HepG2 (cell line): ENCODE measurements around the gene LSR. TPM values are rescaled to one million over a fixed set of nuclear protein-coding genes. Genes with fewer than 3 reads are reported as not detected.

ENCODE experiments used
- E2F2 ChIP-seq: sonication (generic); formaldehyde crosslinking; IDR thresholded peaks from 2 replicates; pipeline ENCODE4 v1.4.0; 2020; ENCODE audit warnings: missing genetic modification reagents, borderline replicate concordance
- HINFP ChIP-seq: sonication (generic); formaldehyde crosslinking; IDR thresholded peaks from 2 replicates; pipeline ENCODE4 v1.4.0; 2020; ENCODE audit warnings: low read depth, mild to moderate bottlenecking, missing genetic modification reagents
- IKZF4 ChIP-seq: sonication (generic); formaldehyde crosslinking; IDR thresholded peaks from 2 replicates; pipeline ENCODE4 v1.5.1; 2020; ENCODE audit warnings: borderline replicate concordance, mild to moderate bottlenecking, low read depth, missing genetic modification reagents; ENCODE audit errors: not compliant biosample characterization
- MBD4 ChIP-seq: IDR thresholded peaks from 2 replicates; pipeline ENCODE4 v1.6.1; 2012; ENCODE audit warnings: low read length, inconsistent platforms, borderline replicate concordance
- MXD3 ChIP-seq: IDR thresholded peaks from 2 replicates; pipeline ENCODE4 v1.6.1; 2016; ENCODE audit warnings: mild to moderate bottlenecking, missing biosample characterization, missing genetic modification reagents
- MYPOP ChIP-seq: sonication (generic); formaldehyde crosslinking; IDR thresholded peaks from 2 replicates; pipeline ENCODE4 v1.8.1; 2023; ENCODE audit warnings: mild to moderate bottlenecking, moderate library complexity, missing genetic modification reagents
- PRDM10 ChIP-seq: sonication (generic); formaldehyde crosslinking; IDR thresholded peaks from 2 replicates; pipeline ENCODE4 v1.4.0; 2020; ENCODE audit warnings: low read depth, missing genetic modification reagents
- RARA ChIP-seq: IDR thresholded peaks from 2 replicates; pipeline ENCODE4 v1.6.1; 2016; ENCODE audit warnings: missing genetic modification reagents, missing compliant biosample characterization
- RBM39 ChIP-seq: fragments of 200-400 bp; formaldehyde crosslinking; IDR thresholded peaks from one replicate; pipeline ENCODE4 v1.6.1; 2018; ENCODE audit warnings: antibody characterized with exemption, mild to moderate bottlenecking, low read depth, low read length; ENCODE audit not compliant: poor library complexity, severe bottlenecking
- SIN3B ChIP-seq: fragments of 150-350 bp; IDR thresholded peaks from 2 replicates; pipeline ENCODE4 v1.6.1; 2014; ENCODE audit warnings: low read length
- SMARCE1 ChIP-seq: fragments of 450-650 bp; IDR thresholded peaks from 2 replicates; pipeline ENCODE4 v1.6.1; 2017; ENCODE audit warnings: borderline replicate concordance
- SNAI1 ChIP-seq: sonication (generic); formaldehyde crosslinking; IDR thresholded peaks from 2 replicates; pipeline ENCODE4 v1.5.0; 2020; ENCODE audit warnings: mild to moderate bottlenecking, missing genetic modification reagents, borderline replicate concordance
- SP140L ChIP-seq: sonication (generic); formaldehyde crosslinking; IDR thresholded peaks from 2 replicates; pipeline ENCODE4 v1.4.0; 2020; ENCODE audit warnings: missing genetic modification reagents, borderline replicate concordance
- TAF15 ChIP-seq: fragments of 200-400 bp; formaldehyde crosslinking; IDR thresholded peaks from one replicate; pipeline ENCODE4 v1.6.1; 2018; ENCODE audit warnings: mild to moderate bottlenecking, low read depth, low read length; ENCODE audit not compliant: poor library complexity, severe bottlenecking
- TRAFD1 ChIP-seq: sonication (generic); formaldehyde crosslinking; IDR thresholded peaks from 2 replicates; pipeline ENCODE4 v1.5.1; 2020; ENCODE audit warnings: missing genetic modification reagents, mild to moderate bottlenecking, borderline replicate concordance
- ZNF12 ChIP-seq: sonication (generic); formaldehyde crosslinking; IDR thresholded peaks from 2 replicates; pipeline ENCODE4 v1.5.0; 2020; ENCODE audit warnings: missing genetic modification reagents
- ZNF17 ChIP-seq: sonication (generic); formaldehyde crosslinking; IDR thresholded peaks from 2 replicates; pipeline ENCODE4 v1.5.0; 2020; ENCODE audit warnings: mild to moderate bottlenecking, missing genetic modification reagents
- ZNF317 ChIP-seq: sonication (generic); formaldehyde crosslinking; IDR thresholded peaks from 2 replicates; pipeline ENCODE4 v1.5.0; 2020; ENCODE audit warnings: mild to moderate bottlenecking, missing genetic modification reagents
- ZNF333 ChIP-seq: sonication (generic); formaldehyde crosslinking; IDR thresholded peaks from 2 replicates; pipeline ENCODE4 v1.4.0; 2020; ENCODE audit warnings: mild to moderate bottlenecking, missing genetic modification reagents, borderline replicate concordance
- ZNF460 ChIP-seq: sonication (generic); formaldehyde crosslinking; IDR thresholded peaks from 2 replicates; pipeline ENCODE4 v1.5.1; 2020; ENCODE audit warnings: missing genetic modification reagents, mild to moderate bottlenecking, borderline replicate concordance
- ZSCAN9 ChIP-seq: IDR thresholded peaks from 2 replicates; pipeline ENCODE4 v1.6.1; 2016; ENCODE audit warnings: borderline replicate concordance
- polyA plus RNA-seq, 8 experiments: library from polyadenylated mRNA; depleted of rRNA in 3 of 8; stranded (reverse) in 7 of 8; unstranded in 1 of 8; fragments of >200 nt; fragmentation: Illumina TruSeq in 4 of 8; extraction: Trizol in 4 of 8; gene quantifications; 2 replicates each; pipeline versions ENCODE4 v1.2.1 to v1.2.3, GENCODE V29; 2011 to 2016; ENCODE audit warnings: low read depth in 4 of 8, missing spikeins in 1 of 8, mixed read lengths in 1 of 8; ENCODE audit not compliant: insufficient read depth in 1 of 8
- total RNA-seq, 5 experiments: library from RNA; depleted of rRNA; stranded (reverse); fragments of >200 nt; fragmentation: Illumina TruSeq; extraction: Trizol; gene quantifications; 2 replicates each; pipeline ENCODE4 v1.2.3, GENCODE V29; 2016; ENCODE audit warnings: low read depth in 1 of 5

Gene LSR
- total and polyA plus RNA-seq, 2 of the 13 experiments (the other 11 are each of a cell fraction or from before 2014, with no cell fraction given): 29.2 to 79.2 TPM

- TF ChIP-seq TRAFD1 (CRISPR knock-in tag) (no peak), ZNF317 (CRISPR knock-in tag) (0 out of 2 replicates have a peak, but pooled peaks have one; percentile 57), RARA (CRISPR knock-in tag) (peak; percentile 44; the same call in 1 of the 2 replicates), PRDM10 (no peak), ZSCAN9 (CRISPR knock-in tag) (0 out of 2 replicates have a peak, but pooled peaks have one; percentile 19), IKZF4 (CRISPR knock-in tag) (no peak), MYPOP (CRISPR knock-in tag) (no peak), MBD4 (no peak), HINFP (CRISPR knock-in tag) (no peak), SNAI1 (CRISPR knock-in tag) (no peak), RBM39 (no peak), SIN3B (no peak), E2F2 (CRISPR knock-in tag) (no peak), ZNF17 (CRISPR knock-in tag) (no peak), MXD3 (CRISPR knock-in tag) (no peak), ZNF333 (no peak), TAF15 (no peak), ZNF12 (no peak), ZNF460 (no peak), SMARCE1 (no peak), SP140L (no peak)
These were observed 67.8 kb downstream of the LSR start (continued) for GRCh38 chr19:35316560-35316959.
